IMR-90 (cell line): ENCODE data around the gene SLC22A12. TPM values are rescaled to one million over a fixed set of nuclear protein-coding genes. Genes with fewer than 3 reads are reported as not detected.

Experiments
- ATAC-seq: fragments of 200-7000 bp; cut with Tn5 transposase; 2 replicates; pipeline ENCODE4 v1.9.1; 2020; ENCODE audit warnings: low read depth, mild to moderate bottlenecking, moderate library complexity
- BruUV-seq: library from RNA; stranded (reverse); fragments of 400-500 nt; replicated peaks from 2 replicates; lab custom pipeline; 2021; lab: Mats Ljungman, UMichigan
- CTCF ChIA-PET: fragments of 300-600 bp; formaldehyde crosslinking; extraction: SDS; loops from one replicate; lab custom pipeline; 2021; ENCODE audit warnings: antibody characterized with exemption; lab: Yijun Ruan, JAX
- POLR2A ChIA-PET: fragments of 300-600 bp; sonication (Branson Sonifier 250); formaldehyde crosslinking; loops from one replicate; lab custom pipeline; 2022; ENCODE audit warnings: antibody characterized with exemption; ENCODE audit not compliant: unreplicated experiment; lab: Charles Lee
- DNase-seq: peaks from one replicate; pipeline ENCODE4 v3.0.0; 2013
- H2AFZ ChIP-seq: replicated peaks from 2 replicates; pipeline ENCODE3; 2013; ENCODE audit warnings: low read length, mild to moderate bottlenecking; ENCODE audit not compliant: poor library complexity
- H2AK5ac ChIP-seq: 2 replicates; pipeline ENCODE4 v1.6.1; 2013; ENCODE audit warnings: low read depth, low read length, inconsistent platforms
- H2AK9ac ChIP-seq: replicated peaks from 2 replicates; pipeline ENCODE3; 2013; ENCODE audit warnings: mild to moderate bottlenecking, low read depth, low read length, moderate library complexity; ENCODE audit not compliant: poor library complexity
- H2BK120ac ChIP-seq: 2 replicates; pipeline ENCODE4 v1.6.1; 2013; ENCODE audit warnings: low read depth, low read length, inconsistent platforms
- H2BK15ac ChIP-seq: 3 replicates; pipeline ENCODE4 v1.6.1; 2013; ENCODE audit warnings: low read depth, low read length, inconsistent platforms
- H2BK20ac ChIP-seq: 2 replicates; pipeline ENCODE4 v1.6.1; 2013; ENCODE audit warnings: low read depth, mild to moderate bottlenecking, inconsistent platforms, low read length, moderate library complexity
- H2BK5ac ChIP-seq: 2 replicates; pipeline ENCODE4 v1.6.1; 2013; ENCODE audit warnings: mild to moderate bottlenecking, low read depth, low read length, inconsistent platforms; ENCODE audit not compliant: poor library complexity, severe bottlenecking
- H3K14ac ChIP-seq: replicated peaks from 2 replicates; pipeline ENCODE4 v1.6.1; 2013; ENCODE audit warnings: low read depth, low read length, inconsistent platforms
- H3K18ac ChIP-seq: 2 replicates; pipeline ENCODE4 v1.6.1; 2013; ENCODE audit warnings: low read depth, low read length, control low read depth
- H3K23ac ChIP-seq: 2 replicates; pipeline ENCODE4 v1.6.1; 2013; ENCODE audit warnings: low read depth, low read length, inconsistent platforms
- H3K27ac ChIP-seq: 2 replicates; pipeline ENCODE4 v1.5.1; 2013; ENCODE audit warnings: mild to moderate bottlenecking, control low read depth, low read length; ENCODE audit not compliant: insufficient read depth
- H3K27me3 ChIP-seq: 2 replicates; pipeline ENCODE4 v1.6.1; 2013; ENCODE audit warnings: low read length; ENCODE audit not compliant: control insufficient read depth, insufficient read depth
- H3K36me3 ChIP-seq: 2 replicates; pipeline ENCODE4 v1.6.1; 2013; ENCODE audit warnings: low read length, mixed read lengths; ENCODE audit not compliant: control insufficient read depth, insufficient read depth
- H3K4ac ChIP-seq: 2 replicates; pipeline ENCODE4 v1.6.1; 2013; ENCODE audit warnings: low read depth, low read length, inconsistent platforms
- H3K4me1 ChIP-seq: 2 replicates; pipeline ENCODE4 v1.6.1; 2013; ENCODE audit warnings: low read length, mixed read lengths; ENCODE audit not compliant: control insufficient read depth, insufficient read depth
- H3K4me2 ChIP-seq: 2 replicates; pipeline ENCODE4 v1.6.1; 2013; ENCODE audit warnings: low read depth, mild to moderate bottlenecking, control low read depth, low read length, moderate library complexity
- H3K4me3 ChIP-seq: 2 replicates; pipeline ENCODE4 v1.5.1; 2013; ENCODE audit warnings: low read depth, mild to moderate bottlenecking, control low read depth, low read length, moderate library complexity; ENCODE audit not compliant: insufficient read depth
- H3K56ac ChIP-seq: 2 replicates; pipeline ENCODE4 v1.6.1; 2013; ENCODE audit warnings: low read length, inconsistent platforms; ENCODE audit not compliant: insufficient read depth; ENCODE audit errors: extremely low read depth
- H3K79me1 ChIP-seq, 2 experiments: 2 replicates each; pipeline ENCODE4 v1.6.1; 2013; ENCODE audit warnings: low read length in 2 of 2, inconsistent platforms in 1 of 2, low read depth in 1 of 2
- H3K9ac ChIP-seq: 2 replicates; pipeline ENCODE4 v1.6.1; 2013; ENCODE audit warnings: low read depth, low read length, control low read depth
- H3K9me1 ChIP-seq: 2 replicates; pipeline ENCODE4 v1.6.1; 2013; ENCODE audit warnings: low read length, inconsistent platforms; ENCODE audit not compliant: insufficient read depth
- H3K9me3 ChIP-seq: 2 replicates; pipeline ENCODE4 v1.6.1; 2013; ENCODE audit warnings: low read length; ENCODE audit not compliant: control insufficient read depth, insufficient read depth
- H4K20me1 ChIP-seq: 2 replicates; pipeline ENCODE4 v1.6.1; 2013; ENCODE audit warnings: low read length, inconsistent platforms; ENCODE audit not compliant: insufficient read depth
- H4K5ac ChIP-seq: 2 replicates; pipeline ENCODE4 v1.6.1; 2013; ENCODE audit warnings: mild to moderate bottlenecking, low read depth, low read length, control low read depth
- H4K8ac ChIP-seq, 2 experiments: 2 replicates each; pipeline ENCODE4 v1.6.1; 2013; ENCODE audit warnings: low read depth in 2 of 2, low read length in 2 of 2, control low read depth in 1 of 2, inconsistent platforms in 1 of 2
- H4K91ac ChIP-seq: 2 replicates; pipeline ENCODE4 v1.6.1; 2013; ENCODE audit warnings: low read depth, low read length, inconsistent platforms; ENCODE audit not compliant: insufficient read depth
- BHLHE40 ChIP-seq: fragments of 150-350 bp; IDR thresholded peaks from 2 replicates; pipeline ENCODE4 v1.6.1; 2016; ENCODE audit warnings: mild to moderate bottlenecking, low read depth, low read length
- MAZ ChIP-seq: IDR thresholded peaks from 2 replicates; pipeline ENCODE4 v1.6.1; 2012; ENCODE audit warnings: low read depth, mild to moderate bottlenecking, low read length, improper control_type of control experiment, moderate library complexity, borderline replicate concordance
- RFX5 ChIP-seq: IDR thresholded peaks from 2 replicates; pipeline ENCODE4 v1.8.0; 2012; ENCODE audit warnings: low read depth, mild to moderate bottlenecking, low read length, moderate library complexity
- SMC3 ChIP-seq: fragments of 150-350 bp; IDR thresholded peaks from 2 replicates; pipeline ENCODE4 v1.6.1; 2016; ENCODE audit warnings: low read depth, mild to moderate bottlenecking, antibody characterized with exemption, low read length, moderate library complexity
- WGBS, 2 experiments: methylation state at CpG; one replicate each; pipeline versions ENCODE4 v1.1.5 to v1.1.7; 2013; ENCODE audit warnings: missing lambda C conversion rate in 2 of 2; ENCODE audit not compliant: insufficient read length in 1 of 2; ENCODE audit errors: extremely low coverage in 2 of 2; 5-methylcytosine and 5-hydroxymethylcytosine counted together
- dilution Hi-C: fragments of 300-500 bp; cut with HindIII; formaldehyde crosslinking; loops from one replicate; pipeline ENCODE4 v1.14.3; 2018; ENCODE audit warnings: low sequenced_read_pairs; ENCODE audit not compliant: unreplicated experiment
- in situ Hi-C: fragments of 300-500 bp; cut with MboI; formaldehyde crosslinking; loops from 3 replicates; pipeline ENCODE4 v1.14.3; 2019; ENCODE audit warnings: low sequenced_read_pairs, inconsistent platforms, mixed read lengths
- intact Hi-C: fragments of 100-400 bp; cut with micrococcal nuclease; formaldehyde crosslinking; loops from 2 replicates; pipeline ENCODE4 v1.10.0; 2022
- polyA plus RNA-seq, 3 experiments: library from polyadenylated mRNA; depleted of rRNA; stranded (reverse); fragments of >200 nt; gene quantifications; 2 replicates each; pipeline ENCODE4 v1.2.3, GENCODE V29; 2012; ENCODE audit warnings: low replicate concordance in 1 of 3
- total RNA-seq: library from RNA; depleted of rRNA; stranded (reverse); fragments of >200 nt; gene quantifications from 2 replicates; pipeline ENCODE4 v1.2.3, GENCODE V29; 2012

SLC22A12 gene
- total and polyA plus RNA-seq, 2 of the 4 experiments (the other 2 are of a cell fraction), result not detected

DNA sequence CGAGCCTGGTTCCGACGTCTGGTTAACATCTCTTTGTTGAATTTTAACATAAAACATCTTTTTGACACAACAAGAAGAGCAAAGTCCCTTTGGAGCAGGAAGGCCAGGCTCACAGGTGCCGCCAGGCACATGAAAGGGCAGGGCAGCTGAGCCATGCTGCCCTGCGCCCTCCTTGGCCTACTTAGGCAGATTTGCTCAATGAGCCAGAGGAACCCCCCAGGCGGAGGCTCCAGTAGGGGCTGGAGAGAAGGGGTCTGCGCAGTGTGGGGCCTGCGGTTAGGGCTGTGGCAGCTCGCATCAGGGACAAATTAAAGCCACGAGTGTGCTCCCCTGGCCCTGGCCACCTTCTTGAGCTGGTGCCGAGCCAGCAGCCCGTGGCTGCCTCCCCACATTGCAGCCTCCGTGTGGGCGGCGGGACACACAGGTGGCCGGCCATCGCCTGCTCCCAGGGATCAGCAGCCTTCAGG lies 9.9 kb upstream of the SLC22A12 start:
- Histone ChIP-seq H2AK5ac (no peak overlapping the region), H3K9ac (no peak overlapping the region), H3K27ac (no peak overlapping the region), H3K4ac (no peak overlapping the region), H3K9me3 (no peaks in the 10 kb centered on the region), H3K4me1 (no peaks in the 10 kb centered on the region), H3K23ac (no peak overlapping the region), H2BK15ac (no peak overlapping the region), H4K8ac (no peak overlapping the region), H4K20me1 (no peaks in the 10 kb centered on the region), H2AFZ (no peak overlapping the region), H3K14ac (no peak overlapping the region), H3K9me1 (peaks cover 3% of the 10 kb centered on the region; the same call in 1 of the 2 replicates), H3K4me2 (no peak overlapping the region), H4K5ac (no peak overlapping the region), H3K36me3 (no peaks in the 10 kb centered on the region), H2AK9ac (no peak overlapping the region), H2BK120ac (no peak overlapping the region), H3K27me3 (peaks cover 36% of the 10 kb centered on the region), H3K4me3 (no peak overlapping the region), H2BK20ac (no peak overlapping the region), H3K18ac (no peak overlapping the region), H3K79me1 (no peaks in the 10 kb centered on the region), H3K56ac (no peak overlapping the region), H2BK5ac (no peak overlapping the region), H4K91ac (no peak overlapping the region)
- DNase-seq (no peak), ATAC-seq (no peak)
- POLR2A ChIA-PET, result no interaction called here
- CTCF ChIA-PET, result no interaction called here
- dilution Hi-C loops (no loop called here), in situ Hi-C loops (no loop called here), intact Hi-C loops (no loop called here)
- no peak for TF ChIP-seq SMC3
- TF ChIP-seq RFX5, result no peak
- TF ChIP-seq BHLHE40, result no peak
- no peak for TF ChIP-seq MAZ
- BruUV-seq, result no TSS peak
- no CpG with 5 or more reads among the region's 17 CpGs for WGBS, 2 experiments
